Liver (tissue), 9 donors: ENCODE results near the gene ASPHD1. TPM values are rescaled to one million over a fixed set of nuclear protein-coding genes. Genes with fewer than 3 reads are reported as not detected.
"Not testable (repeated sequence)": the region's sequence is repeated elsewhere in the genome, so short reads cannot be mapped to it uniquely, and the experiment has no call there.

Experiments used
- DNase-seq: peaks from one replicate; pipeline ENCODE4 v3.0.0-alpha.2; 2017; ENCODE audit warnings: low spot score
- H3K27ac ChIP-seq, 2 donors: one replicate each; pipeline ENCODE4 v1.7.0; 2013; ENCODE audit warnings: inconsistent platforms in 2 of 2, low read length in 2 of 2, control low read depth in 1 of 2, low read depth in 1 of 2, mild to moderate bottlenecking in 1 of 2
- H3K27me3 ChIP-seq, 4 donors: one replicate each; pipeline versions ENCODE4 v1.6.1 to v1.7.0; 2013; ENCODE audit warnings: low read length in 3 of 4, inconsistent platforms in 1 of 4, mild to moderate bottlenecking in 1 of 4, moderate library complexity in 1 of 4; ENCODE audit not compliant: control insufficient read depth in 4 of 4, insufficient read depth in 4 of 4
- H3K36me3 ChIP-seq, 4 donors: one replicate each; pipeline versions ENCODE4 v1.6.1 to v1.7.0; 2013; ENCODE audit warnings: low read length in 3 of 4, mild to moderate bottlenecking in 3 of 4, low read depth in 1 of 4, moderate library complexity in 1 of 4; ENCODE audit not compliant: control insufficient read depth in 4 of 4, insufficient read depth in 3 of 4
- H3K4me1 ChIP-seq, 4 donors: one replicate each; pipeline versions ENCODE4 v1.6.1 to v1.7.0; 2013; ENCODE audit warnings: low read length in 3 of 4, mild to moderate bottlenecking in 3 of 4, moderate library complexity in 1 of 4; ENCODE audit not compliant: control insufficient read depth in 4 of 4, insufficient read depth in 4 of 4
- H3K4me3 ChIP-seq, 3 donors: one replicate each; pipeline versions ENCODE4 v1.6.1 to v1.7.0; 2013; ENCODE audit warnings: low read length in 3 of 3, control low read depth in 1 of 3, low read depth in 1 of 3, mild to moderate bottlenecking in 1 of 3
- H3K9ac ChIP-seq, 2 donors: one replicate each; pipeline ENCODE4 v1.7.0; 2013; ENCODE audit warnings: low read length in 2 of 2, mild to moderate bottlenecking in 2 of 2, moderate library complexity in 2 of 2, control low read depth in 1 of 2, low read depth in 1 of 2
- H3K9me3 ChIP-seq, 4 donors: one replicate each; pipeline versions ENCODE4 v1.6.1 to v1.7.0; 2013; ENCODE audit warnings: low read length in 3 of 4; ENCODE audit not compliant: control insufficient read depth in 4 of 4
- CTCF ChIP-seq: fragments of 150-350 bp; IDR thresholded peaks from 2 replicates; pipeline ENCODE4 v1.5.1; 2017; ENCODE audit warnings: improper control_type of control experiment, low read depth, low read length; ENCODE audit not compliant: missing input control
- FOXA1 ChIP-seq: IDR thresholded peaks from 2 replicates; pipeline ENCODE4 v1.6.1; 2016; ENCODE audit warnings: antibody characterized with exemption
- FOXA2 ChIP-seq: IDR thresholded peaks from 2 replicates; pipeline ENCODE4 v1.6.1; 2016; ENCODE audit warnings: antibody characterized with exemption
- GABPA ChIP-seq, 2 donors: IDR thresholded peaks in 1 of 2; conservative IDR thresholded peaks in 1 of 2; 2 replicates each; pipeline ENCODE4 v1.6.1; 2016; ENCODE audit warnings: antibody characterized with exemption in 2 of 2, mild to moderate bottlenecking in 1 of 2, moderate library complexity in 1 of 2
- HNF4A ChIP-seq, 2 donors: conservative IDR thresholded peaks; 2 replicates each; pipeline ENCODE4 v1.6.1; 2016; ENCODE audit warnings: antibody characterized with exemption in 2 of 2, mild to moderate bottlenecking in 2 of 2
- HNF4G ChIP-seq: IDR thresholded peaks from 2 replicates; pipeline ENCODE4 v1.6.1; 2016; ENCODE audit warnings: antibody characterized with exemption
- JUND ChIP-seq, 2 donors: IDR thresholded peaks; 2 replicates each; pipeline ENCODE4 v1.6.1; 2016; ENCODE audit warnings: antibody characterized with exemption in 2 of 2
- MAX ChIP-seq: IDR thresholded peaks from 2 replicates; pipeline ENCODE4 v1.6.1; 2016; ENCODE audit warnings: antibody characterized with exemption
- NR2F2 ChIP-seq: IDR thresholded peaks from 2 replicates; pipeline ENCODE4 v1.6.1; 2016; ENCODE audit warnings: antibody characterized with exemption
- RXRA ChIP-seq, 2 donors: IDR thresholded peaks; 2 replicates each; pipeline ENCODE4 v1.6.1; 2017 to 2018; ENCODE audit warnings: antibody characterized with exemption in 2 of 2, mild to moderate bottlenecking in 1 of 2
- SP1 ChIP-seq: IDR thresholded peaks from 2 replicates; pipeline ENCODE4 v1.6.1; 2018; ENCODE audit warnings: antibody characterized with exemption, mild to moderate bottlenecking
- TAF1 ChIP-seq: conservative IDR thresholded peaks from 2 replicates; pipeline ENCODE4 v1.6.1; 2016; ENCODE audit warnings: antibody characterized with exemption, mild to moderate bottlenecking
- YY1 ChIP-seq: IDR thresholded peaks from 2 replicates; pipeline ENCODE4 v1.6.1; 2016; ENCODE audit warnings: antibody characterized with exemption, mild to moderate bottlenecking
- WGBS: extraction: QIAGEN DNeasy Blood & Tissue Kit; methylation state at CpG from one replicate; pipeline ENCODE4 v1.1.7; 2013; 5-methylcytosine and 5-hydroxymethylcytosine counted together
- polyA plus RNA-seq, 2 donors: library from polyadenylated mRNA; stranded (reverse) in 1 of 2; unstranded in 1 of 2; fragments of 200-250 nt in 1 of 2; fragments of >200 nt in 1 of 2; fragmentation: Nextera tagmentation in 1 of 2; extraction: Ambion mirVana in 1 of 2; gene quantifications; one replicate each; pipeline versions ENCODE4 v1.2.1 to v1.2.3, GENCODE V29; 2013 to 2015
- total RNA-seq, 2 donors: library from RNA; depleted of rRNA; stranded (reverse); fragments of >200 nt; gene quantifications; one replicate each; pipeline ENCODE4 v1.2.3, GENCODE V29; 2014
- TF ChIP-seq, protein P1 (sequence below): IDR thresholded peaks from 2 replicates; pipeline ENCODE4 v1.6.1; 2016; ENCODE audit warnings: antibody characterized with exemption
- TF ChIP-seq, protein P2 (sequence below): IDR thresholded peaks from 2 replicates; pipeline ENCODE4 v1.6.1; 2016; ENCODE audit warnings: antibody characterized with exemption, mild to moderate bottlenecking
- donor health status: healthy.
- donor health status: healthy.
- donor health status: healthy.
- donor health status: healthy.
- donor health status: healthy.

ASPHD1 gene
- total and polyA plus RNA-seq, 4 donors: 0.25 to 0.28 TPM; not detected in 2

DNA sequence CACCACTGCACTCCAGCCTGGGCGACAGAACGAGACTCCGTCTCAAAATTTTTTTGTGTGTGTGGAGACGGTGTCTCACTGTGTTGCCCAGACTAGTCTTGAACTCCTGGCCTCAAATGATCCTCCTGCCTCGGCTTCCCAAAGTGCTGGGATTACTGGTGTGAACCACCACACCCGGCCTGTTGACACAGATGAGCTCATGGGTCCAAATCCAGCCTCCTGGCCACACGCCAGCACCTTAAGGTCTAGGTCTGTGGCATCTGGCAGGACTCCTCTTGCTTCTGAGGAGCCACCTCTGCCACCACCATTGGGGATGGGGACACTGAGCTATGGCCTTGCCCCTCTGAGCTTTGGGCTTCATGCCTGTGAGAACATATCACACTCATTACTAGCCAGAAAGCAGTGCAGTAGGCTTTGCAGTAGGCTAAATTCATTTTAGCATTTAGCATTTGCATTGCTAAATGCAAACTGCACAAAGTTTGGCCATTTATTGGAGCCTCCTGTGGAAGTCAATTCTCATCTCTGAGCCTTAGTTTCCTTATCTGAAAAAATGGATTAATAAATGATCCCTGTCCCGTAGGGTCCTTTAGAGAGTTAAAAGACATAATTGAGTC lies 31.8 kb upstream of the ASPHD1 start (continued):
- TF ChIP-seq SP1: no peak
- no peak for TF ChIP-seq FOXA2

GRCh38 chr16:29869067-29869466 lies 31.2 kb upstream of the ASPHD1 start:
- 94% methylated on average over 8 of the region's 8 CpGs for WGBS
- H3K4me1 ChIP-seq, DNase-seq, H3K27me3 ChIP-seq, H3K9ac ChIP-seq, H3K4me3 ChIP-seq, H3K9me3 ChIP-seq, H3K36me3 ChIP-seq, H3K27ac ChIP-seq: not testable (repeated sequence)

GRCh38 chr16:29871822-29872546 lies 28.3 kb upstream of the ASPHD1 start:
- no peaks in the 10 kb centered on the region for H3K36me3 ChIP-seq
- DNase-seq: no peak
- no peak overlapping the region for H3K27ac ChIP-seq
- no peaks in the 10 kb centered on the region for H3K27me3 ChIP-seq
- H3K9me3 ChIP-seq: no peaks in the 10 kb centered on the region
- TF ChIP-seq, protein P1, sequence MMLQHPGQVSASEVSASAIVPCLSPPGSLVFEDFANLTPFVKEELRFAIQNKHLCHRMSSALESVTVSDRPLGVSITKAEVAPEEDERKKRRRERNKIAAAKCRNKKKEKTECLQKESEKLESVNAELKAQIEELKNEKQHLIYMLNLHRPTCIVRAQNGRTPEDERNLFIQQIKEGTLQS: no peak
- TF ChIP-seq GABPA (IDR thresholded peaks at IDR 0.05 in 1 of 2, conservative IDR thresholded peaks at IDR 0.05 in 1 of 2) (no peak), NR2F2 (no peak), HNF4A (conservative IDR thresholded peaks at IDR 0.05) (no peak), HNF4G (no peak), YY1 (no peak), TAF1 (no peak), FOXA1 (no peak), SP1 (no peak), JUND (IDR thresholded peaks at IDR 0.05) (no peak), MAX (no peak), RXRA (IDR thresholded peaks at IDR 0.05) (no peak), CTCF (no peak)
- TF ChIP-seq, protein P2, sequence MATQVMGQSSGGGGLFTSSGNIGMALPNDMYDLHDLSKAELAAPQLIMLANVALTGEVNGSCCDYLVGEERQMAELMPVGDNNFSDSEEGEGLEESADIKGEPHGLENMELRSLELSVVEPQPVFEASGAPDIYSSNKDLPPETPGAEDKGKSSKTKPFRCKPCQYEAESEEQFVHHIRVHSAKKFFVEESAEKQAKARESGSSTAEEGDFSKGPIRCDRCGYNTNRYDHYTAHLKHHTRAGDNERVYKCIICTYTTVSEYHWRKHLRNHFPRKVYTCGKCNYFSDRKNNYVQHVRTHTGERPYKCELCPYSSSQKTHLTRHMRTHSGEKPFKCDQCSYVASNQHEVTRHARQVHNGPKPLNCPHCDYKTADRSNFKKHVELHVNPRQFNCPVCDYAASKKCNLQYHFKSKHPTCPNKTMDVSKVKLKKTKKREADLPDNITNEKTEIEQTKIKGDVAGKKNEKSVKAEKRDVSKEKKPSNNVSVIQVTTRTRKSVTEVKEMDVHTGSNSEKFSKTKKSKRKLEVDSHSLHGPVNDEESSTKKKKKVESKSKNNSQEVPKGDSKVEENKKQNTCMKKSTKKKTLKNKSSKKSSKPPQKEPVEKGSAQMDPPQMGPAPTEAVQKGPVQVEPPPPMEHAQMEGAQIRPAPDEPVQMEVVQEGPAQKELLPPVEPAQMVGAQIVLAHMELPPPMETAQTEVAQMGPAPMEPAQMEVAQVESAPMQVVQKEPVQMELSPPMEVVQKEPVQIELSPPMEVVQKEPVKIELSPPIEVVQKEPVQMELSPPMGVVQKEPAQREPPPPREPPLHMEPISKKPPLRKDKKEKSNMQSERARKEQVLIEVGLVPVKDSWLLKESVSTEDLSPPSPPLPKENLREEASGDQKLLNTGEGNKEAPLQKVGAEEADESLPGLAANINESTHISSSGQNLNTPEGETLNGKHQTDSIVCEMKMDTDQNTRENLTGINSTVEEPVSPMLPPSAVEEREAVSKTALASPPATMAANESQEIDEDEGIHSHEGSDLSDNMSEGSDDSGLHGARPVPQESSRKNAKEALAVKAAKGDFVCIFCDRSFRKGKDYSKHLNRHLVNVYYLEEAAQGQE: no peak
- no peaks in the 10 kb centered on the region for H3K4me1 ChIP-seq
- H3K9ac ChIP-seq: no peak overlapping the region
- WGBS: 92% methylated on average over 16 of the region's 16 CpGs
- no peak overlapping the region for H3K4me3 ChIP-seq
